B cell (primary cell): ENCODE results near the gene HIPK2. TPM values are rescaled to one million over a fixed set of nuclear protein-coding genes. Genes with fewer than 3 reads are reported as not detected.

Source experiments
- ATAC-seq: fragments of 200-7000 bp; cut with Tn5 transposase; one replicate; pipeline ENCODE4 v1.10.0; 2021; ENCODE audit warnings: low read depth, mild to moderate bottlenecking, moderate number of reproducible peaks, moderate library complexity
- CTCF ChIA-PET: fragments of 350-600 bp; sonication (Branson Sonifier 250); formaldehyde crosslinking; loops from one replicate; lab custom pipeline; 2021; ENCODE audit warnings: antibody characterized with exemption, inconsistent platforms; lab: Charles Lee
- POLR2A ChIA-PET: fragments of 350-600 bp; sonication (Branson Sonifier 250); formaldehyde crosslinking; loops from one replicate; lab custom pipeline; 2021; ENCODE audit warnings: antibody characterized with exemption; lab: Charles Lee
- DNase-seq: peaks from one replicate; pipeline ENCODE4 v3.0.0; 2013
- H2AFZ ChIP-seq: 2 replicates; pipeline ENCODE4 v1.6.1; 2012; ENCODE audit warnings: mild to moderate bottlenecking, low read depth, low read length; ENCODE audit not compliant: insufficient read depth, poor library complexity, severe bottlenecking
- H3K27ac ChIP-seq, 2 donors: 1 replicate in 1 of 2; 2 replicates in 1 of 2; pipeline ENCODE4 v1.5.1; 2012 to 2013; ENCODE audit warnings: low read length in 2 of 2, mild to moderate bottlenecking in 2 of 2, moderate library complexity in 1 of 2
- H3K27me3 ChIP-seq, 4 experiments: fragments of 200-600 bp in 1 of 4; sonication (generic) in 1 of 4; replicated peaks in 1 of 4; 1 replicate in 2 of 4; 2 replicates in 2 of 4; pipeline versions ENCODE4 v1.6.1 to v1.7.0; 2013 to 2016; ENCODE audit warnings: low read length in 3 of 4, mild to moderate bottlenecking in 2 of 4, mixed read lengths in 1 of 4, moderate library complexity in 1 of 4; ENCODE audit not compliant: insufficient read depth in 4 of 4, control insufficient read depth in 3 of 4; ENCODE audit errors: control extremely low read depth in 1 of 4
- H3K36me3 ChIP-seq, 2 experiments: replicated peaks in 1 of 2; 1 replicate in 1 of 2; 2 replicates in 1 of 2; pipeline versions ENCODE4 v1.6.1 to v1.7.1; 2013; ENCODE audit warnings: low read length in 1 of 2; ENCODE audit not compliant: insufficient read depth in 2 of 2, control insufficient read depth in 1 of 2; ENCODE audit errors: control extremely low read depth in 1 of 2, extremely low read depth in 1 of 2
- H3K4me1 ChIP-seq, 2 donors: fragments of 200-600 bp in 1 of 2; sonication (generic) in 1 of 2; 1 replicate in 1 of 2; 2 replicates in 1 of 2; pipeline versions ENCODE4 v1.5.1 to v1.6.1; 2013 to 2017; ENCODE audit warnings: low read length in 2 of 2; ENCODE audit not compliant: control insufficient read depth in 2 of 2, insufficient read depth in 2 of 2
- H3K4me2 ChIP-seq: replicated peaks from 2 replicates; pipeline ENCODE3; 2012; ENCODE audit warnings: mild to moderate bottlenecking, low read depth, low read length; ENCODE audit not compliant: poor library complexity, severe bottlenecking
- H3K4me3 ChIP-seq, 5 experiments: fragments of 200-600 bp in 1 of 5; sonication (generic) in 1 of 5; 1 replicate in 3 of 5; 2 replicates in 2 of 5; pipeline versions ENCODE4 v1.5.1 to v1.7.0; 2011 to 2016; ENCODE audit warnings: low read length in 4 of 5, mild to moderate bottlenecking in 4 of 5, low read depth in 2 of 5, control low read depth in 1 of 5, moderate library complexity in 1 of 5; ENCODE audit not compliant: insufficient read depth in 1 of 5; ENCODE audit errors: control extremely low read depth in 1 of 5, extremely low read depth in 1 of 5
- H3K79me2 ChIP-seq: fragments of 200-600 bp; sonication (generic); one replicate; pipeline ENCODE4 v1.6.0; 2016; ENCODE audit warnings: low read length; ENCODE audit not compliant: control insufficient read depth, insufficient read depth
- H3K9ac ChIP-seq: fragments of 200-600 bp; sonication (generic); 2 replicates; pipeline ENCODE4 v1.6.1; 2017; ENCODE audit warnings: mild to moderate bottlenecking, low read length, moderate library complexity
- H3K9me3 ChIP-seq, 3 donors: one replicate each; pipeline versions ENCODE4 v1.6.1 to v1.7.1; 2013; ENCODE audit warnings: low read length in 2 of 3; ENCODE audit not compliant: control insufficient read depth in 2 of 3, insufficient read depth in 1 of 3; ENCODE audit errors: control extremely low read depth in 1 of 3
- H4K20me1 ChIP-seq: 2 replicates; pipeline ENCODE4 v1.6.0; 2012; ENCODE audit warnings: mild to moderate bottlenecking, low read length; ENCODE audit not compliant: insufficient read depth, control insufficient read depth, poor library complexity, severe bottlenecking
- H3K27ac Mint-ChIP-seq: one replicate; pipeline ENCODE4 v1.8.0; 2021; ENCODE audit warnings: mixed read lengths
- H3K27me3 Mint-ChIP-seq: one replicate; pipeline ENCODE4 v1.8.0; 2021; ENCODE audit warnings: mixed read lengths
- H3K4me1 Mint-ChIP-seq: one replicate; pipeline ENCODE4 v1.8.0; 2021; ENCODE audit warnings: mixed read lengths
- H3K4me3 Mint-ChIP-seq: one replicate; pipeline ENCODE4 v1.8.0; 2021; ENCODE audit warnings: mixed read lengths
- H3K9me3 Mint-ChIP-seq: one replicate; pipeline ENCODE4 v1.8.0; 2022; ENCODE audit warnings: mixed read lengths; ENCODE audit not compliant: insufficient read depth
- CTCF ChIP-seq: fragments of 200-600 bp; IDR thresholded peaks from one replicate; pipeline ENCODE4 v1.8.0; 2022; ENCODE audit warnings: antibody characterized with exemption, mild to moderate bottlenecking
- EZH2 ChIP-seq: IDR thresholded peaks from 2 replicates; pipeline ENCODE4 v1.6.1; 2012; ENCODE audit warnings: borderline replicate concordance, low read depth, mild to moderate bottlenecking, moderate library complexity, low read length; ENCODE audit not compliant: insufficient read depth, poor library complexity, severe bottlenecking
- WGBS: methylation state at CpG from one replicate; pipeline ENCODE4 v1.1.5; 2013; ENCODE audit warnings: missing lambda C conversion rate; ENCODE audit not compliant: insufficient coverage; 5-methylcytosine and 5-hydroxymethylcytosine counted together
- intact Hi-C: fragments of 100-400 bp; cut with micrococcal nuclease; formaldehyde crosslinking; loops from one replicate; pipeline ENCODE4 v1.10.0; 2022
- polyA plus RNA-seq: library from polyadenylated mRNA; depleted of rRNA; stranded (reverse); fragments of >200 nt; gene quantifications from 2 replicates; pipeline ENCODE4 v1.2.3, GENCODE V29; 2012
- total RNA-seq, 2 donors: library from RNA; stranded (reverse); fragments of 120-200 nt in 1 of 2; gene quantifications; 1 replicate in 1 of 2; 2 replicates in 1 of 2; pipeline versions ENCODE4 v1.2.3 to v1.2.4, GENCODE V29; 2013 to 2022

Gene HIPK2
- total and polyA plus RNA-seq, 2 donors (not counting 1 experiment from before 2014, with no cell fraction given) = 6.8 to 58.2 TPM

- H3K4me2 ChIP-seq = no peak overlapping the region
- no peak for TF ChIP-seq EZH2
- no peak for TF ChIP-seq CTCF
- H3K27ac Mint-ChIP-seq = no peak overlapping the region
- H3K27me3 Mint-ChIP-seq = no peaks in the 10 kb centered on the region
- H3K36me3 ChIP-seq = no peaks in the 10 kb centered on the region
- no peak overlapping the region for H3K4me3 Mint-ChIP-seq
- ChIA-PET CTCF (no interaction called here), POLR2A (no interaction called here)
- DNase-seq (no peak), ATAC-seq (no peak)
- intact Hi-C loops = no loop called here
- H3K4me3 ChIP-seq = no peak overlapping the region
- no peaks in the 10 kb centered on the region for H3K4me1 ChIP-seq
- no peak overlapping the region for H2AFZ ChIP-seq
- WGBS = no CpG with 5 or more reads among the region's 2 CpGs
- H3K4me1 Mint-ChIP-seq = peaks cover 11% of the 10 kb centered on the region
- no peak overlapping the region for H3K9ac ChIP-seq
- H4K20me1 ChIP-seq = no peaks in the 10 kb centered on the region
- H3K27ac ChIP-seq = no peak overlapping the region
- no peaks in the 10 kb centered on the region for H3K79me2 ChIP-seq
- H3K27me3 ChIP-seq = no peaks in the 10 kb centered on the region
- H3K9me3 ChIP-seq = peaks cover 0 to 3% (median 2%) of the 10 kb centered on the region in 3 donors
- H3K9me3 Mint-ChIP-seq = peaks cover 7% of the 10 kb centered on the region
Measured at GRCh38 chr7:139797607-139798006, 19.8 kb upstream of the HIPK2 start.

- intact Hi-C loops = no loop called here
- 97% methylated on average over 4 of the region's 7 CpGs for WGBS
Measured at GRCh38 chr7:139791316-139791715, 13.5 kb upstream of the HIPK2 start.

More at GRCh38 chr7:139791316-139791715, 13.5 kb upstream of the HIPK2 start:
- H2AFZ ChIP-seq = no peak overlapping the region
- H3K9ac ChIP-seq = no peak overlapping the region
- DNase-seq = no peak
- H3K4me3 ChIP-seq = no peak overlapping the region
- H3K27me3 ChIP-seq = no peaks in the 10 kb centered on the region
- no peak overlapping the region for H3K4me3 Mint-ChIP-seq
- H3K79me2 ChIP-seq = no peaks in the 10 kb centered on the region
- ATAC-seq = no peak
- H4K20me1 ChIP-seq = no peaks in the 10 kb centered on the region
- H3K4me1 Mint-ChIP-seq = no peaks in the 10 kb centered on the region
- no peaks in the 10 kb centered on the region for H3K4me1 ChIP-seq
- CTCF ChIA-PET = no interaction called here
- peaks cover 4% of the 10 kb centered on the region for H3K27me3 Mint-ChIP-seq
- no peaks in the 10 kb centered on the region for H3K9me3 ChIP-seq
- no peak overlapping the region for H3K27ac Mint-ChIP-seq
- H3K27ac ChIP-seq = no peak overlapping the region
- POLR2A ChIA-PET = no interaction called here
- H3K36me3 ChIP-seq = no peaks in the 10 kb centered on the region
- H3K9me3 Mint-ChIP-seq = peaks cover 7% of the 10 kb centered on the region
- TF ChIP-seq CTCF (no peak), EZH2 (no peak)
- no peak overlapping the region for H3K4me2 ChIP-seq
